ENCODE measurements around the gene TIMELESS. TPM values are rescaled to one million over a fixed set of nuclear protein-coding genes. Genes with fewer than 3 reads are reported as not detected.

TIMELESS gene
- total RNA-seq, 1 experiment from 2014 or later, result 43.2 TPM

DNA sequence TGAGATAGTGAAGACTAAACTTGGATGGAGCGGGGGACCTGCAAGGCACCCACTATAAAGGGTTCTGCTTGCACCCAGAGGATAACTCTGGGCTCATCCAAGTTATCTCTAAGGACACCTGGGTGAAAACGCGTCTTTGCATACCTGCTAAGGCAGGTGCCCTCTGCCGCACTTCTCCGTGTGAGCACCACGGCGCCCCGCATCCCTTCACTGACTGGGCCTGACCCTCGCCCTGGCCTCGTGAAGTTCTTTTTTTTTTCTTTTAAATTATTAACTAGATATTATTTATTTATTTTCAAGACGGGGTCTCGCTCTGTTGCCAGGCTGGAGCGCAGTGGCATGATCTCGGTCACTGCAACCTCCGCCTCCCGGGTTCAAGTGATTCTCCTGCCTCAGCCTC lies 66.6 kb downstream of the TIMELESS start:
- H3K27me3 ChIP-seq (replicated peaks; ENCODE audit: control insufficient read depth, insufficient read depth, low read length), result no peaks in the 10 kb centered on the region
- TF ChIP-seq, protein P1, sequence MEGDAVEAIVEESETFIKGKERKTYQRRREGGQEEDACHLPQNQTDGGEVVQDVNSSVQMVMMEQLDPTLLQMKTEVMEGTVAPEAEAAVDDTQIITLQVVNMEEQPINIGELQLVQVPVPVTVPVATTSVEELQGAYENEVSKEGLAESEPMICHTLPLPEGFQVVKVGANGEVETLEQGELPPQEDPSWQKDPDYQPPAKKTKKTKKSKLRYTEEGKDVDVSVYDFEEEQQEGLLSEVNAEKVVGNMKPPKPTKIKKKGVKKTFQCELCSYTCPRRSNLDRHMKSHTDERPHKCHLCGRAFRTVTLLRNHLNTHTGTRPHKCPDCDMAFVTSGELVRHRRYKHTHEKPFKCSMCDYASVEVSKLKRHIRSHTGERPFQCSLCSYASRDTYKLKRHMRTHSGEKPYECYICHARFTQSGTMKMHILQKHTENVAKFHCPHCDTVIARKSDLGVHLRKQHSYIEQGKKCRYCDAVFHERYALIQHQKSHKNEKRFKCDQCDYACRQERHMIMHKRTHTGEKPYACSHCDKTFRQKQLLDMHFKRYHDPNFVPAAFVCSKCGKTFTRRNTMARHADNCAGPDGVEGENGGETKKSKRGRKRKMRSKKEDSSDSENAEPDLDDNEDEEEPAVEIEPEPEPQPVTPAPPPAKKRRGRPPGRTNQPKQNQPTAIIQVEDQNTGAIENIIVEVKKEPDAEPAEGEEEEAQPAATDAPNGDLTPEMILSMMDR (IDR thresholded peaks at IDR 0.05; ENCODE audit: insufficient read depth in 1 of 2, low read depth in 1 of 2, low read length in 1 of 2, severe bottlenecking in 1 of 2, unreplicated experiment in 1 of 2), result no peak
- no TSS peak for BruUV-seq (replicated peaks)
- intact Hi-C loops (cut with micrococcal nuclease; ENCODE audit: unreplicated experiment), result no loop called here
- no peak overlapping the region for H3K27ac Mint-ChIP-seq (ENCODE audit: unreplicated experiment)
- no peak overlapping the region for H3K4me3 ChIP-seq (ENCODE audit: low read depth, low read length)
- peaks cover 6% of the 10 kb centered on the region for H3K4me1 Mint-ChIP-seq (ENCODE audit: low read depth, unreplicated experiment)
- no peaks in the 10 kb centered on the region for H3K9me3 ChIP-seq
- no peaks in the 10 kb centered on the region for H3K27me3 Mint-ChIP-seq (ENCODE audit: insufficient read depth, unreplicated experiment)
- no peaks in the 10 kb centered on the region for H3K36me3 ChIP-seq (ENCODE audit: control insufficient read depth, insufficient read depth, low read length)
- DNase-seq, result no peak
- no peaks in the 10 kb centered on the region for H3K36me3 Mint-ChIP-seq (ENCODE audit: insufficient read depth, unreplicated experiment)
- ChIA-PET POLR2A (interaction anchor here (0.6 kb wide), 1 partner anchor 23 kb away, joined by 4 read pairs; the partner anchor contains the start of gene STAT2), CTCF (no interaction called here)
- peaks cover 7% of the 10 kb centered on the region; the same call in 1 of the 2 replicates for H3K4me1 ChIP-seq
- H3K9me3 Mint-ChIP-seq (ENCODE audit: unreplicated experiment), result no peaks in the 10 kb centered on the region
- no peak overlapping the region for H3K4me3 Mint-ChIP-seq (ENCODE audit: unreplicated experiment)

DNA sequence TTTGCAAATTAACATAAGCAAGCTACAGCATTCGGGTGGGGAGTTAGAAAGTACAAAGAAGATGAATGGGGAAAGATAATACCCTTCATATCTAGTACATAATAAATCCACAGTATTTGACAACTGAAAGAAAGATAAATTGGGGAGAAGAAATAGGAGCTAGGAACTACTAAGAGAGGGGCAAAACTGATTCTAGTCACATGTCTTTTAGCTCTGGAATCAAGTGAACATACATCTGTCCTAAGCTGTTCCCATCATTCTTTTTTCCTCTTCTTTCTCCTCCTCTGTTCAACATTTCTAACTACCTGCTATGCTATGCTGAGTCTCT lies 71.3 kb downstream of the TIMELESS start:
- no peaks in the 10 kb centered on the region for H3K36me3 ChIP-seq (ENCODE audit: control insufficient read depth, insufficient read depth, low read length)
- Mint-ChIP-seq H3K36me3 (ENCODE audit: insufficient read depth, unreplicated experiment) (no peaks in the 10 kb centered on the region), H3K27ac (ENCODE audit: unreplicated experiment) (peak overlapping the region; percentile 61), H3K27me3 (ENCODE audit: insufficient read depth, unreplicated experiment) (no peaks in the 10 kb centered on the region), H3K4me3 (ENCODE audit: unreplicated experiment) (peak overlapping the region; percentile 4), H3K9me3 (ENCODE audit: unreplicated experiment) (no peaks in the 10 kb centered on the region), H3K4me1 (ENCODE audit: low read depth, unreplicated experiment) (peaks cover 15% of the 10 kb centered on the region)
- H3K27me3 ChIP-seq (replicated peaks; ENCODE audit: control insufficient read depth, insufficient read depth, low read length), result no peaks in the 10 kb centered on the region
- TF ChIP-seq, protein P1 (IDR thresholded peaks at IDR 0.05; ENCODE audit: insufficient read depth in 1 of 2, low read depth in 1 of 2, low read length in 1 of 2, severe bottlenecking in 1 of 2, unreplicated experiment in 1 of 2), result no peak
- CTCF ChIA-PET, result interaction anchor here (1.2 to 1.5 kb wide), 3 partner anchors 18 to 86 kb away, joined by 3 to 8 read pairs (median 6); partner anchors contain the start of gene STAT2
- intact Hi-C loops (cut with micrococcal nuclease; ENCODE audit: unreplicated experiment), result loop anchor here (1.0 kb wide), 2 partner anchors 18 to 86 kb away; partner anchors contain the start of gene STAT2
- POLR2A ChIA-PET, result interaction anchor here (1.0 kb wide), 1 partner anchor 18 kb away, joined by 6 read pairs; the partner anchor contains the start of gene STAT2
- BruUV-seq (replicated peaks), result TSS peak; percentile 95
- peaks cover 3% of the 10 kb centered on the region; the same call in 1 of the 2 replicates for H3K9me3 ChIP-seq
- H3K4me3 ChIP-seq (ENCODE audit: low read depth, low read length), result no peak overlapping the region
- peaks cover 25% of the 10 kb centered on the region for H3K4me1 ChIP-seq
- no peak for DNase-seq

DNA sequence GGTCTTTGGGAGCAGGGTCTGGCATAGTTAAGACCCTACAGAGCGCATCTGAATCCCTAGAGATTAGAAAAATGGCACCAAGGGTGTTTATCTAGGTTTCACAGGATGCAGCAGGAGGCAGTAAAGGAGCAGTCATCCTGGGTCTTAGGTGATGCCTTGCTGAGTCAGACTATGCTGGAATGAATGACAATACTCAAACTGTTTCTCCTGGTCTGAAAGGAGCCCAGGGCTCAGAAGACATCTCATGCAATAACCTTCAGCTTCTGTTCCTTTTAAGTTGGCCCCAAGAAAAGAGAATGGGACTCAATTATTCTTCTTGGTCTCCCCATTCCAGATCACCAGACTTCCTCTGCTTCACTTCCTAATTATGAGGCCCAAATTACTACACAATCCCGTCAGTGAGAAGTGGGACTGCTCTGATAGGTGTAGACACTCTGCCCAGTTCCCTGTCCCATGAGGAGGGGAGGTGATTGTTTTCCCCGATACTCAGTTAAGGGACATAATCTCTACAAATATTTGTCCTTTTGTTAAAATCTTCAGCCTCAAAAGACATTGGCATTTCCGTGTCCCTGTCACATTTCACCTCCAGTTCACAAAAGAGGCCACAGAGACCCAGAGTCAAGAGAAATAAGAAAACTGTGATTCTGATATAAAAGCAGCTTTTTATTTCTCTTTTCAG lies 71.8 kb downstream of the TIMELESS start:
- no peaks in the 10 kb centered on the region for H3K9me3 Mint-ChIP-seq (ENCODE audit: unreplicated experiment)
- BruUV-seq (replicated peaks), result no TSS peak
- peaks cover 15% of the 10 kb centered on the region for H3K4me1 Mint-ChIP-seq (ENCODE audit: low read depth, unreplicated experiment)
- DNase-seq, result peak in 1 of 2 experiments; percentile 45
- peak overlapping the region; percentile 61 for H3K27ac Mint-ChIP-seq (ENCODE audit: unreplicated experiment)
- H3K4me3 Mint-ChIP-seq (ENCODE audit: unreplicated experiment), result peak overlapping the region; percentile 4
- POLR2A ChIA-PET, result interaction anchor here (1.0 kb wide), 1 partner anchor 18 kb away, joined by 6 read pairs; the partner anchor contains the start of gene STAT2
- H3K36me3 Mint-ChIP-seq (ENCODE audit: insufficient read depth, unreplicated experiment), result no peaks in the 10 kb centered on the region
- TF ChIP-seq, protein P1 (IDR thresholded peaks at IDR 0.05; ENCODE audit: insufficient read depth in 1 of 2, low read depth in 1 of 2, low read length in 1 of 2, severe bottlenecking in 1 of 2, unreplicated experiment in 1 of 2), result no peak
- no peaks in the 10 kb centered on the region for H3K27me3 ChIP-seq (replicated peaks; ENCODE audit: control insufficient read depth, insufficient read depth, low read length)
- intact Hi-C loops (cut with micrococcal nuclease; ENCODE audit: unreplicated experiment), result loop anchor here (1.0 kb wide), 2 partner anchors 17 to 87 kb away; partner anchors contain the start of gene STAT2
- H3K9me3 ChIP-seq, result peaks cover 7% of the 10 kb centered on the region; the same call in 1 of the 2 replicates
- no peaks in the 10 kb centered on the region for H3K27me3 Mint-ChIP-seq (ENCODE audit: insufficient read depth, unreplicated experiment)
- H3K36me3 ChIP-seq (ENCODE audit: control insufficient read depth, insufficient read depth, low read length), result no peaks in the 10 kb centered on the region
- CTCF ChIA-PET, result interaction anchor here (1.2 to 1.5 kb wide), 3 partner anchors 18 to 87 kb away, joined by 3 to 8 read pairs (median 6); partner anchors contain the start of gene STAT2
- peaks cover 25% of the 10 kb centered on the region for H3K4me1 ChIP-seq
- H3K4me3 ChIP-seq (ENCODE audit: low read depth, low read length), result no peak overlapping the region

Measured in Caco-2 (cell line).